K562 (cell line): Measurements from ENCODE around the gene ZNF441. TPM values are rescaled to one million over a fixed set of nuclear protein-coding genes. Genes with fewer than 3 reads are reported as not detected.

Experiments used
- E4F1 ChIP-seq: fragments of 250-450 bp; sonication (Bioruptor Pico); IDR thresholded peaks from 2 replicates; pipeline ENCODE4 v1.5.0; 2021; ENCODE audit warnings: mild to moderate bottlenecking, borderline replicate concordance
- HNRNPUL1 ChIP-seq: fragments of 200-400 bp; formaldehyde crosslinking; IDR thresholded peaks from 2 replicates; pipeline ENCODE4 v1.6.1; 2017; ENCODE audit warnings: low read length
- KLF1 ChIP-seq: fragments of 450-650 bp; IDR thresholded peaks from 2 replicates; pipeline ENCODE4 v1.6.1; 2016; ENCODE audit warnings: missing genetic modification characterization, missing compliant biosample characterization
- MEF2A ChIP-seq: IDR thresholded peaks from 2 replicates; pipeline ENCODE4 v1.6.1; 2011; ENCODE audit warnings: low read depth, mild to moderate bottlenecking, low read length, moderate library complexity; ENCODE audit not compliant: control insufficient read depth
- NCOA1 ChIP-seq: fragments of 450-650 bp; IDR thresholded peaks from 2 replicates; pipeline ENCODE4 v1.6.1; 2016; ENCODE audit warnings: low read depth
- NFE2 ChIP-seq: IDR thresholded peaks from 2 replicates; pipeline ENCODE4 v1.6.1; 2014; ENCODE audit warnings: antibody characterized with exemption, low read depth
- RREB1 ChIP-seq: fragments of 250-450 bp; sonication (Bioruptor Pico); IDR thresholded peaks from 2 replicates; pipeline ENCODE4 v1.4.0; 2020
- SFPQ ChIP-seq: fragments of 200-400 bp; formaldehyde crosslinking; IDR thresholded peaks from 2 replicates; pipeline ENCODE4 v1.6.1; 2017; ENCODE audit warnings: mild to moderate bottlenecking, low read depth, low read length, moderate library complexity
- ZKSCAN3 ChIP-seq: fragments of 250-450 bp; sonication (Bioruptor Pico); IDR thresholded peaks from 2 replicates; pipeline ENCODE4 v1.4.0; 2020
- ZNF133 ChIP-seq: fragments of 250-450 bp; sonication (Bioruptor Pico); IDR thresholded peaks from 2 replicates; pipeline ENCODE4 v1.4.0; 2020; ENCODE audit warnings: mild to moderate bottlenecking
- ZNF217 ChIP-seq: sonication (generic); formaldehyde crosslinking; IDR thresholded peaks from 2 replicates; pipeline ENCODE4 v1.8.0; 2022; ENCODE audit warnings: mild to moderate bottlenecking, missing genetic modification reagents
- ZNF253 ChIP-seq: fragments of 250-450 bp; sonication (Bioruptor Pico); conservative IDR thresholded peaks from 2 replicates; pipeline ENCODE4 v1.6.1; 2021; ENCODE audit warnings: mild to moderate bottlenecking
- ZNF507 ChIP-seq: conservative IDR thresholded peaks from 2 replicates; pipeline ENCODE4 v1.6.1; 2017; ENCODE audit warnings: missing genetic modification characterization, missing compliant biosample characterization
- ZNF75A ChIP-seq: fragments of 450-650 bp; formaldehyde crosslinking; IDR thresholded peaks from 2 replicates; pipeline ENCODE4 v1.4.0; 2020; ENCODE audit warnings: mild to moderate bottlenecking
- ZNF764 ChIP-seq: fragments of 250-450 bp; sonication (Bioruptor Pico); IDR thresholded peaks from 2 replicates; pipeline ENCODE4 v1.4.0; 2020; ENCODE audit warnings: low read depth, mild to moderate bottlenecking, moderate library complexity
- polyA plus RNA-seq, 8 experiments: library from polyadenylated mRNA; depleted of rRNA in 4 of 8; stranded (reverse) in 5 of 8; unstranded in 3 of 8; fragments of >200 nt; fragmentation: Nextera tagmentation in 2 of 8; fragmentation: Illumina TruSeq in 1 of 8; extraction: Ambion mirVana in 2 of 8; extraction: Trizol in 1 of 8; gene quantifications; 2 replicates each; pipeline versions ENCODE4 v1.2.1 to v1.2.3, GENCODE V29; 2011 to 2014; ENCODE audit warnings: inconsistent platforms in 1 of 8, missing spikeins in 1 of 8
- total RNA-seq, 7 experiments: library from RNA; depleted of rRNA in 6 of 7; stranded (reverse); fragments of >200 nt in 6 of 7; fragmentation: Illumina TruSeq in 2 of 7; extraction: Trizol in 2 of 7; gene quantifications; 2 replicates each; pipeline versions ENCODE4 v1.2.1 to v1.2.3, GENCODE V29; 2011 to 2021; ENCODE audit warnings: low replicate concordance in 1 of 7

Gene ZNF441
- total and polyA plus RNA-seq, 9 of the 15 experiments (the other 6 are each of a cell fraction or from before 2014, with no cell fraction given): 1.9 to 14.0 (median 7.8) TPM

- TF ChIP-seq RREB1 (CRISPR knock-in tag): no peak
- TF ChIP-seq ZNF507 (tag): no peak
- no peak for TF ChIP-seq ZNF764 (CRISPR knock-in tag)
- TF ChIP-seq NFE2: no peak
- TF ChIP-seq E4F1 (CRISPR knock-in tag): no peak
- TF ChIP-seq ZNF253 (CRISPR knock-in tag): no peak
- no peak for TF ChIP-seq MEF2A
- no peak for TF ChIP-seq ZKSCAN3 (CRISPR knock-in tag)
- TF ChIP-seq SFPQ: no peak
- no peak for TF ChIP-seq ZNF217 (CRISPR knock-in tag)
- peak; percentile 73; the same call in 1 of the 2 replicates for TF ChIP-seq NCOA1
- TF ChIP-seq ZNF133 (CRISPR knock-in tag): no peak
- no peak for TF ChIP-seq KLF1
- no peak for TF ChIP-seq ZNF75A (CRISPR knock-in tag)
- no peak for TF ChIP-seq HNRNPUL1
Measured at GRCh38 chr19:11766597-11767591, at the start of gene ZNF441 (continued).
